ENCODE data around the gene NAA15.
"Not testable (repeated sequence)": the region's sequence is repeated elsewhere in the genome, so short reads cannot be mapped to it uniquely, and the experiment has no call there.

NAA15 gene

GRCh38 chr4:139299536-139299935, 1.8 kb upstream of the NAA15 start:
- DNase-seq: no peak

- DNase-seq: no peak
These were observed 733 bp upstream of the NAA15 start for GRCh38 chr4:139300431-139301112.

GRCh38 chr4:139301821-139302611, 711 bp downstream of the NAA15 start, which contains the start of gene NDUFC1:
NDUFC1 (minus strand) TSS chr4:139302477; CDS start chr4:139295798, 6,679 bp downstream.
- DNase-seq: peak; percentile 89

- no peak for DNase-seq
These were observed 3.6 kb downstream of the NAA15 start for GRCh38 chr4:139304920-139305319.

- DNase-seq: no peak
These were observed 10.6 kb downstream of the NAA15 start for GRCh38 chr4:139311909-139312308.

GRCh38 chr4:139312552-139313332, 11.4 kb downstream of the NAA15 start:
- DNase-seq: no peak

- DNase-seq: not testable (repeated sequence)
These were observed 12.1 kb downstream of the NAA15 start for GRCh38 chr4:139313414-139313813.

- DNase-seq: no peak
These were observed 12.9 kb downstream of the NAA15 start for GRCh38 chr4:139314047-139314800.

GRCh38 chr4:139315221-139315675, 13.9 kb downstream of the NAA15 start:
- DNase-seq: no peak

- DNase-seq: no peak
These were observed 15.4 kb downstream of the NAA15 start for GRCh38 chr4:139316733-139317132.

- DNase-seq: no peak
These were observed 16.3 kb downstream of the NAA15 start for GRCh38 chr4:139317635-139318034.

- DNase-seq: no peak
These were observed 18.3 kb downstream of the NAA15 start for GRCh38 chr4:139319571-139319970.

GRCh38 chr4:139322070-139322469, 20.8 kb downstream of the NAA15 start:
- DNase-seq: not testable (repeated sequence)

GRCh38 chr4:139322541-139322940, 21.2 kb downstream of the NAA15 start:
- not testable (repeated sequence) for DNase-seq

- DNase-seq: no peak
These were observed 23.3 kb downstream of the NAA15 start for GRCh38 chr4:139324620-139325019.

GRCh38 chr4:139329665-139330200, 28.4 kb downstream of the NAA15 start:
- no peak for DNase-seq

GRCh38 chr4:139330283-139330682, 29.0 kb downstream of the NAA15 start:
- DNase-seq: no peak

- DNase-seq: no peak
These were observed 29.9 kb downstream of the NAA15 start for GRCh38 chr4:139331185-139331584.

- no peak for DNase-seq
These were observed 31.7 kb downstream of the NAA15 start for GRCh38 chr4:139333046-139333445.

- no peak for DNase-seq
These were observed 36.3 kb downstream of the NAA15 start for GRCh38 chr4:139337612-139338011.

GRCh38 chr4:139361301-139361700, 60.0 kb downstream of the NAA15 start:
- DNase-seq: no peak

GRCh38 chr4:139367421-139368090, 66.3 kb downstream of the NAA15 start:
- no peak for DNase-seq

Measured in activated effector memory CD4-positive, alpha-beta T cell treated with anti-CD3 and anti-CD28 coated beads, Interleukin-2, amount 50 U/mL, for 16 hours (primary cell).